Left lobe of liver (tissue), 1 donor: ENCODE results near the gene CLN3. TPM values are rescaled to one million over a fixed set of nuclear protein-coding genes. Genes with fewer than 3 reads are reported as not detected.

ENCODE experiments used
- total RNA-seq: library from RNA; stranded (reverse); gene quantifications from one replicate; pipeline ENCODE4 v1.2.1, GENCODE V29; 2021
- donor health status: DM: no; HTN: yes; CAD: no.

CLN3 gene
- total RNA-seq, 1 donor from 2014 or later = 17.5 TPM

Other genes with a start within 250 kb of the CLN3 start
- gene SBK1, start 199.5 kb downstream of the CLN3 start, total RNA-seq = 0.33 TPM
- 0.28 TPM for gene NPIPB6, start 128.6 kb downstream of the CLN3 start, total RNA-seq
- gene EIF3CL, start 88.2 kb downstream of the CLN3 start, total RNA-seq = 11.6 TPM
- gene NPIPB7, start 19.7 kb downstream of the CLN3 start, total RNA-seq = not detected
- gene APOBR, start 2.6 kb upstream of the CLN3 start, total RNA-seq = 0.58 TPM
- gene IL27, start 14.8 kb upstream of the CLN3 start, total RNA-seq = 12.9 TPM
- gene NUPR1, start 46.9 kb upstream of the CLN3 start, total RNA-seq = 92.6 TPM
- gene SGF29, start 61.8 kb upstream of the CLN3 start, total RNA-seq = 19.3 TPM
- gene SULT1A2, start 105.0 kb upstream of the CLN3 start, total RNA-seq = 50.3 TPM
- gene SULT1A1, start 118.0 kb upstream of the CLN3 start, total RNA-seq = 179 TPM
- 3.2 TPM for gene NPIPB8, start 146.0 kb upstream of the CLN3 start, total RNA-seq
- gene EIF3C, start 219.4 kb upstream of the CLN3 start, total RNA-seq = 262 TPM